Breast epithelium (tissue), 4 donors: ENCODE data around the gene MYBPC2. TPM values are rescaled to one million over a fixed set of nuclear protein-coding genes. Genes with fewer than 3 reads are reported as not detected.

ENCODE experiments used
- DNase-seq, 2 donors: peaks; one replicate each; pipeline ENCODE4 v3.0.0-alpha.2; 2019; ENCODE audit warnings: low spot score in 2 of 2
- H3K27ac ChIP-seq, 2 donors: fragments of 200-600 bp; sonication (generic) in 1 of 2; one replicate each; pipeline ENCODE4 v1.5.1; 2016 to 2019; ENCODE audit warnings: mild to moderate bottlenecking in 1 of 2
- H3K27me3 ChIP-seq, 2 donors: fragments of 200-600 bp; sonication (generic) in 1 of 2; one replicate each; pipeline versions ENCODE4 v1.5.1 to v1.6.0; 2017 to 2019; ENCODE audit warnings: control low read depth in 1 of 2, mild to moderate bottlenecking in 1 of 2
- H3K36me3 ChIP-seq: fragments of 200-600 bp; one replicate; pipeline ENCODE4 v1.5.1; 2019
- H3K4me1 ChIP-seq, 2 donors: fragments of 200-600 bp; sonication (generic); one replicate each; pipeline ENCODE4 v1.5.1; 2016 to 2019; ENCODE audit warnings: control low read depth in 1 of 2
- H3K4me3 ChIP-seq, 3 donors: fragments of 200-600 bp; sonication (generic); 1 replicate in 2 of 3; 2 replicates in 1 of 3; pipeline ENCODE4 v1.5.1; 2016 to 2019; ENCODE audit warnings: mild to moderate bottlenecking in 3 of 3, moderate library complexity in 2 of 3
- H3K9me3 ChIP-seq, 2 donors: fragments of 200-600 bp; sonication (generic) in 1 of 2; one replicate each; pipeline ENCODE4 v1.5.1; 2016 to 2019; ENCODE audit warnings: control low read depth in 1 of 2
- POLR2A ChIP-seq: fragments of 450-650 bp; IDR thresholded peaks from one replicate; pipeline ENCODE4 v1.6.1; 2016; ENCODE audit warnings: antibody characterized with exemption, mild to moderate bottlenecking, moderate library complexity
- POLR2AphosphoS5 ChIP-seq, 3 donors: sonication (generic); formaldehyde crosslinking; IDR thresholded peaks; one replicate each; pipeline ENCODE4 v1.6.1; 2017; ENCODE audit warnings: antibody characterized with exemption in 3 of 3
- intact Hi-C: fragments of 100-400 bp; cut with DNase I; formaldehyde crosslinking; loops from one replicate; pipeline ENCODE4 v1.15.1; 2023; ENCODE audit warnings: low total_unique reads
- total RNA-seq, 3 donors: library from RNA; depleted of rRNA; stranded (reverse); fragments of >200 nt; gene quantifications; one replicate each; pipeline ENCODE4 v1.1.0, GENCODE V29; 2016
- TF ChIP-seq, protein P1 (sequence below), 3 donors: fragments of 450-650 bp; IDR thresholded peaks; one replicate each; pipeline ENCODE4 v1.5.1; 2016 to 2017; ENCODE audit warnings: antibody characterized with exemption in 3 of 3, mild to moderate bottlenecking in 3 of 3, moderate library complexity in 3 of 3

The MYBPC2 gene
- total RNA-seq, 3 donors from 2014 or later: under 0.01 TPM; not detected in 2

DNA sequence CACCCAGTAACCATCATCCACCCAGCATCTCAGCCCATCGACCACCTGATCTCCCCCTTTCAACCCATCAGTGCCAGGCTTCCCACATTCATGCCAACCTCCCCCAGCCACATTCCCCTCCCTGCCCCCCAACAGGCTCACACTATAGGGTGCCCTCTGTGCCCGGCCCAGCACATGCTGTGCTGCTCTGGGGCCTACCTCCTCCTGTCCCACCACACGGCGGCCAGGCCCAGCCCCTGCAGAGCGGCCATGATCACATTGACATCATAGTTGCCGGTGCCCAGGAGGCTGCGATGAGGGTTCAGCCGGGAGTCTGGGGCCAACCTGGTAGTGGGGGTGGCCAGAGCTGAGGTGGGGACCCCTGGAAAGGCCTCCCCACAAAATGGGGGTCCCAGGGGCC lies 74.7 kb downstream of the MYBPC2 start:
- Histone ChIP-seq H3K9me3 (no peaks in the 10 kb centered on the region), H3K4me1 (peaks cover 7% of the 10 kb centered on the region in 2 donors), H3K27ac (no peak overlapping the region), H3K4me3 (no peak overlapping the region), H3K36me3 (no peaks in the 10 kb centered on the region), H3K27me3 (no peaks in the 10 kb centered on the region)
- DNase-seq: no peak
- intact Hi-C loops: no loop called here
- TF ChIP-seq, protein P1, sequence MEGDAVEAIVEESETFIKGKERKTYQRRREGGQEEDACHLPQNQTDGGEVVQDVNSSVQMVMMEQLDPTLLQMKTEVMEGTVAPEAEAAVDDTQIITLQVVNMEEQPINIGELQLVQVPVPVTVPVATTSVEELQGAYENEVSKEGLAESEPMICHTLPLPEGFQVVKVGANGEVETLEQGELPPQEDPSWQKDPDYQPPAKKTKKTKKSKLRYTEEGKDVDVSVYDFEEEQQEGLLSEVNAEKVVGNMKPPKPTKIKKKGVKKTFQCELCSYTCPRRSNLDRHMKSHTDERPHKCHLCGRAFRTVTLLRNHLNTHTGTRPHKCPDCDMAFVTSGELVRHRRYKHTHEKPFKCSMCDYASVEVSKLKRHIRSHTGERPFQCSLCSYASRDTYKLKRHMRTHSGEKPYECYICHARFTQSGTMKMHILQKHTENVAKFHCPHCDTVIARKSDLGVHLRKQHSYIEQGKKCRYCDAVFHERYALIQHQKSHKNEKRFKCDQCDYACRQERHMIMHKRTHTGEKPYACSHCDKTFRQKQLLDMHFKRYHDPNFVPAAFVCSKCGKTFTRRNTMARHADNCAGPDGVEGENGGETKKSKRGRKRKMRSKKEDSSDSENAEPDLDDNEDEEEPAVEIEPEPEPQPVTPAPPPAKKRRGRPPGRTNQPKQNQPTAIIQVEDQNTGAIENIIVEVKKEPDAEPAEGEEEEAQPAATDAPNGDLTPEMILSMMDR (IDR thresholded peaks at IDR 0.05): no peak
- no peak for TF ChIP-seq POLR2A

DNA sequence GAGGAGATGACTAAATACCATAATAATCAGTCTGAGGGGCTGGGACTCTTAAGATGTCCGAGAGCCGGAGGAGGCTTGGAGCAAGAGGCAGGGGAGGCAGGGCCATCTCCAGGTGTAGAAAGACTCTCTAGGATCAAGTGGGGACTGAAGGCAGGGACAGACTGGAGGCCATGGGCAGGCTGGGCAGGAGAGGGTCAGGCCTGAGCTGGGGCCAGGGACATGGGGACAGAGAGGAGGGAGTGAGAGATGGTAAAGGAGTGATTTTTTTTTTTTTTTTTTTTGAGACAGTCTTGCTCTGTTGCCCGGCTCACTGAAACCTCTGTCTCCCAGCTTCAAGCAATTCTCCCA lies 76.1 kb downstream of the MYBPC2 start:
- Histone ChIP-seq H3K4me3 (no peak overlapping the region), H3K9me3 (no peaks in the 10 kb centered on the region), H3K4me1 (peaks cover 7% of the 10 kb centered on the region in 2 donors), H3K27me3 (peaks cover 0 to under 1% of the 10 kb centered on the region in 2 donors), H3K36me3 (no peaks in the 10 kb centered on the region), H3K27ac (no peak overlapping the region)
- no peak for DNase-seq
- intact Hi-C loops: no loop called here
- TF ChIP-seq POLR2A (no peak), POLR2AphosphoS5 (IDR thresholded peaks at IDR 0.05) (no peak)
- TF ChIP-seq, protein P1 (IDR thresholded peaks at IDR 0.05): no peak

DNA sequence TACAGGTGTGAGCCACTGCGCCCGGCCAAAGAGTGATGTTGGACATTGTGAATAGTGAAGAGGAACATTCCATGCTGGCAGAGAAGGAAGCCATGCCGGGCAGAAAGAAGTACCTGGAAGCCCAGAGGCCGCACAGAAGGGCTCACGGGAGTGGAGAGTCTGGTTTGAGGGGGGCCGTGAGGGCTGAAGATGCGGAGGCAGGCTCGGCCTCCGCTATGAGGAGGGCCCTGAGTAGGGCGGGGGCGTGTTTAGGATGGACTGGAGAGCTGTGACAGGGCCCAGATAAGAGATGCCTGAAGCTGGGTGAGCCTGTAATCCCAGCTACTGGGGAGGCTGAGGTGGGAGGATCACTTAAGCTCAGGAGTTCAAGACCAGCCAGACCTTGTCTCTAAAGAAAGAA lies 76.7 kb downstream of the MYBPC2 start:
- Histone ChIP-seq H3K4me1 (peaks cover 7% of the 10 kb centered on the region in 2 donors), H3K27me3 (peaks cover 0 to 6% of the 10 kb centered on the region in 2 donors), H3K27ac (no peak overlapping the region), H3K36me3 (no peaks in the 10 kb centered on the region), H3K9me3 (no peaks in the 10 kb centered on the region), H3K4me3 (no peak overlapping the region)
- DNase-seq: no peak
- TF ChIP-seq POLR2AphosphoS5 (IDR thresholded peaks at IDR 0.05): no peak
- TF ChIP-seq POLR2A: no peak
- TF ChIP-seq, protein P1 (IDR thresholded peaks at IDR 0.05): no peak
- intact Hi-C loops: no loop called here

DNA sequence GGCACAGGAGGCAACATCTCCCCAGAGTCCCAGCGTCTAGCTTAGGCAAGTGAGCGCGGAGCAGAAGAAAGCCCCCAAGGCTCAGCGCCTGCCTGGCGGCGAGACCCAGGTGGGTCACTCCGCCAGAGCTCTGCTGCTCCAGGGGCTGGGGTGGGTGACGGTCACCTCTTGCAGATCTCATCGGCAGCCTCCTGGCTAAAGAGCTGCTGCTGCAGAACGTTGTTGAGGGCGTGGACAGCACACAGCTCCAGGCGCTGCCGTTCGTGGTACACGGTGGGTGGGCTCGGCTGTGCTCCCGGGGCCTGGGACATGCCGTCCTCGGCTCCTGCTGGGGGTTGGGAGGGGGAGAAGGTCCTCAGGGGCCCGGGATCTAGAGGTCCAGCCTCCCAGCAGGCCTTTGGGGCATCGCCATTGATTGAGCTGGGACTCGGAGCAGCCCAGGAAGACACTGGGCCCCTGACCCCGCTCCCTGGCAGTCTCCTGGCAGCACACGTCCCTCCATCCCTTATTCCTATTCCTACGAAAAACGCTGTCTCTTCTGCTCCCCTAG lies 77.5 kb downstream of the MYBPC2 start:
- H3K4me3 ChIP-seq: peak overlapping the region; percentile 76 to 92 (median 81)
- no peaks in the 10 kb centered on the region for H3K36me3 ChIP-seq
- DNase-seq: no peak
- peaks cover 7% of the 10 kb centered on the region in 2 donors for H3K4me1 ChIP-seq
- H3K27me3 ChIP-seq: peaks cover 0 to 14% of the 10 kb centered on the region in 2 donors
- H3K27ac ChIP-seq: peak overlapping the region; percentile 87 to 89
- intact Hi-C loops: no loop called here
- H3K9me3 ChIP-seq: no peaks in the 10 kb centered on the region
- no peak for TF ChIP-seq POLR2A
- TF ChIP-seq, protein P1 (IDR thresholded peaks at IDR 0.05): no peak
- TF ChIP-seq POLR2AphosphoS5 (IDR thresholded peaks at IDR 0.05): no peak

DNA sequence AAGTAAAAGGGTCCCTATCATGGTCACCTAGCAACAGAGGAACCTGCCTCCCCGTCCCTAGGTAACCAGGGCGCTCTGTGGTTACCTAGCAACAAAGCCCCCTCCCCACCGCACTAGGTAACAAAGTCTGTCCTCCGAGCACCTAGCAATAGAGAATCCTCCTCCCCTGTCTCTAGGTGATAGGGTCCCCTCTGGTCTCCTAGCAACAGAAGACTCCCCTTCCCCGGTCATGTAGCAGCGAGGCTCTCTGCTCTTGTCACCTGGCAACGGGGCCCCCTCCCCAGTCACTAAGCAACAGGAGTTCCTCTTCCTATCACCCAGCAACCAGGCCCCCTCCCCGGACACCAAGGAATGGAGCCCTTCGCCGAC lies 78.0 kb downstream of the MYBPC2 start:
- Histone ChIP-seq H3K36me3 (no peaks in the 10 kb centered on the region), H3K9me3 (no peaks in the 10 kb centered on the region), H3K4me3 (peak overlapping the region; percentile 76 to 92 (median 81)), H3K27ac (peak overlapping the region; percentile 87 to 89), H3K27me3 (peaks cover 0 to 18% of the 10 kb centered on the region in 2 donors), H3K4me1 (peaks cover 7% of the 10 kb centered on the region in 2 donors)
- TF ChIP-seq POLR2AphosphoS5 (IDR thresholded peaks at IDR 0.05): no peak
- no peak for TF ChIP-seq POLR2A
- TF ChIP-seq, protein P1 (IDR thresholded peaks at IDR 0.05): no peak
- intact Hi-C loops: no loop called here
- DNase-seq: no peak
